GM12874 (cell line): Measurements from ENCODE around the gene CNTNAP2.

Experiments
- TF ChIP-seq, protein P1 (sequence below): IDR thresholded peaks from 2 replicates; pipeline ENCODE4 v1.5.1; 2011; ENCODE audit warnings: low read depth, mild to moderate bottlenecking, control low read depth, low read length, moderate library complexity; ENCODE audit not compliant: insufficient read depth

The CNTNAP2 gene

DNA sequence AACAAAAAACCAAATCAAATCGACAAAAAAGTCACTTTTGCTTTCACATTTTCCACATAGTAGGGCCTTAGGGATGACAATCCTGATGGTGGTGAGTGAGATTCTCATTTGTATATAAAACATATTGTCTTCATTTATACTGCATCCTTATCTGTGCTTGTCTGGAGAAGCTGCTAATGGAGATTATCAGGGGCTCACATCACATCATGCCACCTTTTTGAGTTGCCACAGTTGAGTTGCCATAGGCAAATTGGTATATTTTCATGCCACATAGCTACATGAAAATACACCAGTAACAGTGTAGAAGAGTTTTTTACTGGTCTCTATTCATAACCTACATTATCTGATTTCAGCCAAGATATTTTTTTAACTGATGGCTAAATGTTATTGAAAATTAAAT is 85.3 kb downstream of the CNTNAP2 start:
- TF ChIP-seq, protein P1, sequence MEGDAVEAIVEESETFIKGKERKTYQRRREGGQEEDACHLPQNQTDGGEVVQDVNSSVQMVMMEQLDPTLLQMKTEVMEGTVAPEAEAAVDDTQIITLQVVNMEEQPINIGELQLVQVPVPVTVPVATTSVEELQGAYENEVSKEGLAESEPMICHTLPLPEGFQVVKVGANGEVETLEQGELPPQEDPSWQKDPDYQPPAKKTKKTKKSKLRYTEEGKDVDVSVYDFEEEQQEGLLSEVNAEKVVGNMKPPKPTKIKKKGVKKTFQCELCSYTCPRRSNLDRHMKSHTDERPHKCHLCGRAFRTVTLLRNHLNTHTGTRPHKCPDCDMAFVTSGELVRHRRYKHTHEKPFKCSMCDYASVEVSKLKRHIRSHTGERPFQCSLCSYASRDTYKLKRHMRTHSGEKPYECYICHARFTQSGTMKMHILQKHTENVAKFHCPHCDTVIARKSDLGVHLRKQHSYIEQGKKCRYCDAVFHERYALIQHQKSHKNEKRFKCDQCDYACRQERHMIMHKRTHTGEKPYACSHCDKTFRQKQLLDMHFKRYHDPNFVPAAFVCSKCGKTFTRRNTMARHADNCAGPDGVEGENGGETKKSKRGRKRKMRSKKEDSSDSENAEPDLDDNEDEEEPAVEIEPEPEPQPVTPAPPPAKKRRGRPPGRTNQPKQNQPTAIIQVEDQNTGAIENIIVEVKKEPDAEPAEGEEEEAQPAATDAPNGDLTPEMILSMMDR, result no peak

DNA sequence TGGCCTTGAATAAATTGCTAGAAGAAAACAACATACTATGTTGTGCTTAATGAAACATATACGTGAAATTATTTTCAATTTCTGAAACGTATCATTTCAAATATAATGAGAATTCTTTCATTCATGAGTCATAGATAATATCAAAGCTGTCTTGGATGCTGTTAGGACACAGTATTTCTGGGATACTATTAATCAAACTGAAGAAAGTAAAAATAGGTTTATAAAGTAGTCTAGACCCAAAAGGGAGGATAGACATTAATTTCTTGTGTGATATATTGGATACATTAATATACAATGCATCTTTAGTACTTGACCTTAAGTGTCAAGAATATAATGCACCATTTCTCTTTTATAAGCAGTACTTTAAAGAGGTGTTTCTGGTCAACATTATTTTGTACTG is 89.7 kb downstream of the CNTNAP2 start:
- TF ChIP-seq, protein P1, result no peak

DNA sequence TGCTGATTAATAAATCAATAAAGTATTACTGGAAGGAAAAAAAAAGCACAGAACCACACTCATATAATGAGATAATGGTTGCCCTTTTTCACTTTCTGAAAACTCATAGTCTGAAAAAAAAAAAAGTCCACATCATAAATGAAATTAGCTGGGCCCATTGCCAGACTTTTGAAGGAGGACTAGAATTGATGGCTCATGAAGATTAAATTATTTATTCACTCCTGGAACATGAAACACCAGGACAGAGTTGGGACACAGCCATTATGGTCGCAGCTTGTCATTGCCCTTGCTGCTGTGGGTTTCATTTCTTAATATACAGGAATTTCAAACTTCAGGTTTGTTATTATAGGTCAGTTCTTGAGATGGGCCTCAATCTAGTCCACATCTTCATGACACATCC is 91.9 kb downstream of the CNTNAP2 start:
- TF ChIP-seq, protein P1, result no peak

DNA sequence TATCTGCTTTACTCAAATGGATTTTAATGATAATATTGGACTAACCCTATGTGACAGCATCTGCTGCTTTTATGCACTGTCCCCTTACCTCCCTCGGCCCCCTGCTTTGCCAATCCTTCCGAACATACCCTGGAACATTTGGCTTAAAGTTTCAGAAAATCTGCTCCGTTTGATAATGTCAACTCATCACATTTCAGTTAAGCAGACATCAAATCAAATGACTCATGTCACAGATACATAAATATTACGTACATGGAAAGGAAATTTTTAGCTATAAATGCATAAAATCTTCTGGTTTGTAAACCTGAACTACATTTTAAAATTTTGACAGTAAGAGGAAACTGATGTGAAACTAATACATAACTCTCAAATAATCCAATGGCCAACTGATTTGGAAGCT is 98.2 kb downstream of the CNTNAP2 start:
- TF ChIP-seq, protein P1, result no peak

DNA sequence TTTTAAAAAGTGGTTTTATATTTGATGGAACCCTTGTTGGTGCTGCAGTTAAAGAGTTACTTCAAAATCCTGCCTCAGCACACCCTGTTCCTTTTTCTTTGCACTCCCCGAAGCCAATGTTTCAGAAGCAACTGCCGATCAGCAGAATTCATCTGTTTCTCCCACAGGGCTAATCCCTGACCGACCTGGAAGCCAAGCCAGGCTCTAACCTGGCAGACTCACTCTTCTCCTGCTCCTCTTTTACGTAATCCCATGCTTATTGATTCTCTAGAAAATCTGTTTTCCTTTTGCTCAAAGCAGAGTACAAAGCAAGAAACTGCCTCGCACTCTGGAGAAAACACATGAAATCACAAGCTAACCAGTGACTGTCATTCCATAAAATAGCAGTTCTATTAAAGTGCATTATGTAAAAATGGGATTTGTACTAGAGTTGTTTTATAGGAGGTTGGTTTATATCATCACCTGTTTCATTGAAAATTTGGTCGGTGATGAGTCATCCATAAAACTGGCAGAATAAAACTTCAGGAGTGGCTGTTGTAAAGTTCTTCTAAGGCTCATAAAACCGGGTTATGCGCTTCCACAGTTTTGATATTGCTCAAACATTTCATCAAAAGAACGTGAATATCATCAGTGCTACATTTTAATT is 99.9 kb downstream of the CNTNAP2 start:
- TF ChIP-seq, protein P1, result no peak

DNA sequence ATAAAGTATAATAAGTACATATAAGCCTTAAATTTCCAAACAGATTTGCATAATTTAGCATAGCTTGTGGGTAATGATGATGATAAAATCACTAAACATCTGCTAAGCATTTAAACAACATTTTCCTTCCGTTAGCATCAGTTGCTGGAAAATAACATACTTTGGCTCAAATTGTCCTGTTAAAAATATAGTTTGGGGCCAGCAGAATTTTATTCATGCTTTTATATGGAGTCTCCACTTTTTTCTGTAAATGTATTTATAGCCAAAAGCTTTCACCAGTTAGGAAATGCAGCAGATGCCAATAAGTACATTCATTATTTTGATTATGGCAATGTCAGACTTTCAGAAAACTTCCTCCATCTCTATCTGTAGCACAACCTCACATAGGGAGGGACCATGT is 107.2 kb downstream of the CNTNAP2 start:
- TF ChIP-seq, protein P1, result no peak

DNA sequence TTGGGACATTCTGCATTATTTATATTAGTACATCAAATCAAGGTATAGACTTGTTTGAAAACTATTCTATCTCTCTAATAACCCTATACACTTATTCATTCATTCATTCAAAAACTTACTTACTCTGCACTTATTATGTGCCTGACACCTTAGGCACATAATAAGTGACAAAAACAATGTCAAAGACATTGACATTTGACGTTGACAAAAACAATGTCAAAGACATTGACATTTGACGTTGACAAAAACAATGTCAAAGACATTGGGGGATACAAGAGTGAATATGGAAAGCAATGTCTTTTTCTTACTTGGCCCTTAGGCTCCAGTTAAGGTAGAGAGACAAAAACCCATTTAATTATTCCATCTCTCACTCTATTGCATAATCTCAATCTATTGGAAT is 116.0 kb downstream of the CNTNAP2 start:
- TF ChIP-seq, protein P1, result no peak

DNA sequence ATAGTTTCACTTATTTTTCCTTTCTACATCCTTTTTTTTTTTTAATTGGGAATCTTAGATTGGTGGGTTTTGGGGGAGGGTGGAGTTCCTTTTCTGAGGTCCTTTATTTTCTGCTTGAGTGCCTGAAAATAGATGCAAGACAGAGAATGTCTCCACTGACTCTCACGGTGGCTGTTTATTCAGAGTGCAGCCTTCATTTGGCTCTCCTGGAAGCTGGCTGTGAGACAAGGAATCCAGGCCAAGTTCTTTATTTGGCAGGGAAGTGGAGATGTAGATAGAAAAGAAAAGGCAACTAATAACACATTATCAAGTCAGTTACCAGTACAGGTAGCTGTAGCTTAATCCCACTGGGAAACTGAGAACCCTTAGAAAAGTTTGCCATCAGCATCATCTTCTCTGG is 118.6 kb downstream of the CNTNAP2 start:
- TF ChIP-seq, protein P1, result no peak
